K562 (cell line): ENCODE data around the gene ABHD8. TPM values are rescaled to one million over a fixed set of nuclear protein-coding genes. Genes with fewer than 3 reads are reported as not detected.

Source experiments
- ELF1 ChIP-seq: fragments of 200-800 bp; sonication (Bioruptor generic); IDR thresholded peaks from 2 replicates; pipeline ENCODE4 v1.6.1; 2016; ENCODE audit warnings: missing genetic modification characterization, missing compliant biosample characterization
- JUND ChIP-seq, 2 experiments: IDR thresholded peaks; 2 replicates in 1 of 2; 3 replicates in 1 of 2; pipeline ENCODE4 v1.6.1; 2011; ENCODE audit warnings: borderline replicate concordance in 2 of 2, low read depth in 2 of 2, low read length in 2 of 2, improper control_type of control experiment in 1 of 2, missing biosample characterization in 1 of 2, missing genetic modification characterization in 1 of 2, missing genetic modification reagents in 1 of 2
- KAT8 ChIP-seq: fragments of 450-650 bp; IDR thresholded peaks from 2 replicates; pipeline ENCODE4 v1.6.1; 2016; ENCODE audit warnings: low read depth, mild to moderate bottlenecking
- MBD2 ChIP-seq: sonication (generic); IDR thresholded peaks from 2 replicates; pipeline ENCODE4 v1.6.1; 2016; ENCODE audit warnings: low read depth, borderline replicate concordance
- NEUROD1 ChIP-seq: fragments of 150-350 bp; IDR thresholded peaks from 2 replicates; pipeline ENCODE4 v1.6.1; 2014; ENCODE audit warnings: borderline replicate concordance, low read length, low read depth; ENCODE audit not compliant: partially characterized antibody
- RB1 ChIP-seq: fragments of 450-650 bp; IDR thresholded peaks from 2 replicates; pipeline ENCODE4 v1.6.1; 2017; ENCODE audit warnings: low read depth, mild to moderate bottlenecking
- SMARCA5 ChIP-seq: fragments of 450-650 bp; IDR thresholded peaks from 2 replicates; pipeline ENCODE4 v1.6.1; 2016
- SP2 ChIP-seq: IDR thresholded peaks from 2 replicates; pipeline ENCODE4 v1.6.1; 2011; ENCODE audit warnings: mild to moderate bottlenecking, low read depth, low read length, moderate library complexity; ENCODE audit not compliant: poor library complexity, severe bottlenecking; ENCODE audit errors: extremely low read depth
- ZBED1 ChIP-seq: IDR thresholded peaks from 2 replicates; pipeline ENCODE4 v1.6.1; 2014
- ZNF121 ChIP-seq: sonication (generic); formaldehyde crosslinking; conservative IDR thresholded peaks from 2 replicates; pipeline ENCODE4 v1.8.0; 2022; ENCODE audit warnings: missing genetic modification reagents
- ZNF586 ChIP-seq: fragments of 450-650 bp; formaldehyde crosslinking; conservative IDR thresholded peaks from 2 replicates; pipeline ENCODE4 v1.4.0; 2020; ENCODE audit warnings: mild to moderate bottlenecking, moderate library complexity
- ZNF76 ChIP-seq: fragments of 250-450 bp; sonication (Bioruptor Pico); IDR thresholded peaks from 2 replicates; pipeline ENCODE4 v1.4.0; 2020; ENCODE audit warnings: mild to moderate bottlenecking, moderate library complexity, borderline replicate concordance
- polyA plus RNA-seq, 8 experiments: library from polyadenylated mRNA; depleted of rRNA in 4 of 8; stranded (reverse) in 5 of 8; unstranded in 3 of 8; fragments of >200 nt; fragmentation: Nextera tagmentation in 2 of 8; fragmentation: Illumina TruSeq in 1 of 8; extraction: Ambion mirVana in 2 of 8; extraction: Trizol in 1 of 8; gene quantifications; 2 replicates each; pipeline versions ENCODE4 v1.2.1 to v1.2.3, GENCODE V29; 2011 to 2014; ENCODE audit warnings: inconsistent platforms in 1 of 8, missing spikeins in 1 of 8
- total RNA-seq, 7 experiments: library from RNA; depleted of rRNA in 6 of 7; stranded (reverse); fragments of >200 nt in 6 of 7; fragmentation: Illumina TruSeq in 2 of 7; extraction: Trizol in 2 of 7; gene quantifications; 2 replicates each; pipeline versions ENCODE4 v1.2.1 to v1.2.3, GENCODE V29; 2011 to 2021; ENCODE audit warnings: low replicate concordance in 1 of 7
- TF ChIP-seq, protein P1 (sequence below): fragments of 450-650 bp; formaldehyde crosslinking; IDR thresholded peaks from 2 replicates; pipeline ENCODE4 v1.4.0; 2020; ENCODE audit warnings: mild to moderate bottlenecking, moderate library complexity
- TF ChIP-seq, protein P2 (sequence below): fragments of 250-450 bp; sonication (Bioruptor Pico); IDR thresholded peaks from 2 replicates; pipeline ENCODE4 v1.4.0; 2020; ENCODE audit warnings: mild to moderate bottlenecking
- TF ChIP-seq, protein P3 (sequence below): fragments of 450-650 bp; formaldehyde crosslinking; IDR thresholded peaks from 2 replicates; pipeline ENCODE4 v1.4.0; 2022; ENCODE audit warnings: missing genetic modification characterization

Gene ABHD8
- total and polyA plus RNA-seq, 9 of the 15 experiments (the other 6 are each of a cell fraction or from before 2014, with no cell fraction given) = 0.04 to 6.6 (median 2.0) TPM; not detected in 1

DNA sequence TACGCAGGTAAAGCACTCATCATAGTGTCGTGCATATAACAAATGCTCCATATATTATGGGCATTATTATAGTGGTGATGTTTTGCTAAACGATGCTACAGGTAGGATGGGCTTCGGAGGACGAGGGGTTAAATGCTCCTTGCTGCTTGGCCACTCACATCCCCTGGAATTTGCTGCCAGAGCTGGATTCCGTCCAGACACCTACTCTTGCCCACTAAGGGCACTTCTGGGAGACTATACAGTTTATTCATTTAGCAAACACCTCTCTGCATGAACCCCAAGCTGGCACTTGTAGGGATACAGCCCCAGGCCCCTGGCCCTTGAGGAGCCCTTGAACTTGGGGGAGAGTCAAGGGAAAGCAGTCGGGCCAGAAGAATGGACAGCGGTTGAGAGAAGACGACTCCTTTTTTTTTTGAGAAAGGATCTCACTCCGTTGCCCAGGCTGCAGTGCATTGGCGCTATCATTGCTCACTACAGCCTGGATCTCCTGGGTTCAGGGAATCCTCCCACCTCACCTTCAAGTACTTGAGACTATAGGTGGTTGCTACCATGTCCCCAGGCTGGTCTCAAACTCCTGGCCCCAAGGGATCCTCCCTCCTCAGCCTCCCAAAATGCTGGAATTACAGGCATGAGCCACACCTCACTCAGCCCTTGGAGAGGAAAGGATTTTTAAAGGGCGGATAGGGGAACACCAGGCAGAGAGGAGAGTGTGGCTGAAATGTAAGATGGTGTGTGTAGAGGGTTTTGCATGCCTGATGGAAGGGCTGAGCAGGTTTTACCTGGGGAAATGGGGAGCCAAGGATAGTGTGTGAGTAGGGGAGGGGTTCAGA is 1.4 kb upstream of the ABHD8 start (continued):
- TF ChIP-seq, protein P1, sequence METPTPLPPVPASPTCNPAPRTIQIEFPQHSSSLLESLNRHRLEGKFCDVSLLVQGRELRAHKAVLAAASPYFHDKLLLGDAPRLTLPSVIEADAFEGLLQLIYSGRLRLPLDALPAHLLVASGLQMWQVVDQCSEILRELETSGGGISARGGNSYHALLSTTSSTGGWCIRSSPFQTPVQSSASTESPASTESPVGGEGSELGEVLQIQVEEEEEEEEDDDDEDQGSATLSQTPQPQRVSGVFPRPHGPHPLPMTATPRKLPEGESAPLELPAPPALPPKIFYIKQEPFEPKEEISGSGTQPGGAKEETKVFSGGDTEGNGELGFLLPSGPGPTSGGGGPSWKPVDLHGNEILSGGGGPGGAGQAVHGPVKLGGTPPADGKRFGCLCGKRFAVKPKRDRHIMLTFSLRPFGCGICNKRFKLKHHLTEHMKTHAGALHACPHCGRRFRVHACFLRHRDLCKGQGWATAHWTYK (CRISPR knock-in tag) = no peak
- TF ChIP-seq SMARCA5 (no peak), ZNF586 (no peak), ZNF121 (CRISPR knock-in tag) (peak; percentile 44; the same call in 1 of the 2 replicates), ZBED1 (no peak), ZNF76 (CRISPR knock-in tag) (no peak), ELF1 (tag) (0 out of 2 replicates have a peak, but pooled peaks have one; percentile 2), NEUROD1 (no peak), KAT8 (no peak), JUND (IDR thresholded peaks at IDR 0.05; ENCODE audit: borderline replicate concordance, low read depth, low read length) (no peak), JUND (tag; IDR thresholded peaks at IDR 0.05; ENCODE audit: borderline replicate concordance, low read depth, low read length) (no peak), SP2 (no peak), RB1 (no peak), MBD2 (no peak)
- TF ChIP-seq, protein P2, sequence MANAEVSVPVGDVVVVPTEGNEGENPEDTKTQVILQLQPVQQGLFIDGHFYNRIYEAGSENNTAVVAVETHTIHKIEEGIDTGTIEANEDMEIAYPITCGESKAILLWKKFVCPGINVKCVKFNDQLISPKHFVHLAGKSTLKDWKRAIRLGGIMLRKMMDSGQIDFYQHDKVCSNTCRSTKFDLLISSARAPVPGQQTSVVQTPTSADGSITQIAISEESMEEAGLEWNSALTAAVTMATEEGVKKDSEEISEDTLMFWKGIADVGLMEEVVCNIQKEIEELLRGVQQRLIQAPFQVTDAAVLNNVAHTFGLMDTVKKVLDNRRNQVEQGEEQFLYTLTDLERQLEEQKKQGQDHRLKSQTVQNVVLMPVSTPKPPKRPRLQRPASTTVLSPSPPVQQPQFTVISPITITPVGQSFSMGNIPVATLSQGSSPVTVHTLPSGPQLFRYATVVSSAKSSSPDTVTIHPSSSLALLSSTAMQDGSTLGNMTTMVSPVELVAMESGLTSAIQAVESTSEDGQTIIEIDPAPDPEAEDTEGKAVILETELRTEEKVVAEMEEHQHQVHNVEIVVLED (CRISPR knock-in tag) = no peak
- TF ChIP-seq, protein P3, sequence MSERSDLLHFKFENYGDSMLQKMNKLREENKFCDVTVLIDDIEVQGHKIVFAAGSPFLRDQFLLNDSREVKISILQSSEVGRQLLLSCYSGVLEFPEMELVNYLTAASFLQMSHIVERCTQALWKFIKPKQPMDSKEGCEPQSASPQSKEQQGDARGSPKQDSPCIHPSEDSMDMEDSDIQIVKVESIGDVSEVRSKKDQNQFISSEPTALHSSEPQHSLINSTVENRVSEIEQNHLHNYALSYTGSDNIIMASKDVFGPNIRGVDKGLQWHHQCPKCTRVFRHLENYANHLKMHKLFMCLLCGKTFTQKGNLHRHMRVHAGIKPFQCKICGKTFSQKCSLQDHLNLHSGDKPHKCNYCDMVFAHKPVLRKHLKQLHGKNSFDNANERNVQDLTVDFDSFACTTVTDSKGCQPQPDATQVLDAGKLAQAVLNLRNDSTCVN (CRISPR knock-in tag) = no peak
